Measurements from ENCODE around the gene UMODL1.

UMODL1 gene

DNA sequence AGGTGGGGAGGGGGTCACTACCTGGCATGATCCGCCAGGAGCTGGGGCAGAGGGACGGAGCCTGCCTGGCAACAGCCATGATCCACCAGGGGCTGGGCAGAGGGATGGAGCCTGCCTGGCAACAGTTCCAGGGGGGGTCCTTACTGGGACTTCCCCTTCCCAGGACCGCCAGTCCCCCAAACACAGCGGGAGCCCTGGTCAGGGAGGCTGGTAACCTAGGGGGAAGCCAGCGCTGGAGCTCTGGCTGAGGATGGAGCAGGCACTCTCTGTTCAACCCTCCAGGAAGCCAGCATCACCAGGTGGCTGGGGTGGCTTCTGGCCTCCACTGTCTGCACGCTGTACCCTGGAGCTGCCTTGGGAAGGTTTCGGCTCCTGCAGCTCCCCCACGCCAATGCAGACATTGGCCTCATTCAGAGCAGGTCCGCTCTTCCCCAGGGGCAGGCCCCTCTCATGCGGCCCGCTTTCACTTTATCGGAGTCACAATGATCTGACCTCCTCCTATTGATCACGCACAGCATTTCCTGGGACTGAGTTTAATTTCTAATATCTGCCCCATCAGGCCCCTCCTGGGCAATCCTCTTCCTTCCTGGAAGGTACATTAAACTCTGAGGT, 79.5 kb downstream of the UMODL1 start:
- H3K27ac ChIP-seq = no peak overlapping the region
- H3K9ac ChIP-seq (ENCODE audit: insufficient read length) = no peak overlapping the region
- no peaks in the 10 kb centered on the region for H3K36me3 ChIP-seq (ENCODE audit: insufficient read depth, low read length)
- DNase-seq (ENCODE audit: low read depth, low spot score) = no peak
- no peak overlapping the region for H3K4me3 ChIP-seq
- H3K9me3 ChIP-seq (ENCODE audit: low read depth, low read length) = no peaks in the 10 kb centered on the region
- TF ChIP-seq FOXP2 (optimal IDR thresholded peaks at IDR 0.05; ENCODE audit: control extremely low read depth, extremely low read length, insufficient read depth) (no peak), POLR2AphosphoS5 (IDR thresholded peaks at IDR 0.05; ENCODE audit: borderline replicate concordance, low read depth, low read length) (no peak), EZH2 (IDR thresholded peaks at IDR 0.05) (no peak)

DNA sequence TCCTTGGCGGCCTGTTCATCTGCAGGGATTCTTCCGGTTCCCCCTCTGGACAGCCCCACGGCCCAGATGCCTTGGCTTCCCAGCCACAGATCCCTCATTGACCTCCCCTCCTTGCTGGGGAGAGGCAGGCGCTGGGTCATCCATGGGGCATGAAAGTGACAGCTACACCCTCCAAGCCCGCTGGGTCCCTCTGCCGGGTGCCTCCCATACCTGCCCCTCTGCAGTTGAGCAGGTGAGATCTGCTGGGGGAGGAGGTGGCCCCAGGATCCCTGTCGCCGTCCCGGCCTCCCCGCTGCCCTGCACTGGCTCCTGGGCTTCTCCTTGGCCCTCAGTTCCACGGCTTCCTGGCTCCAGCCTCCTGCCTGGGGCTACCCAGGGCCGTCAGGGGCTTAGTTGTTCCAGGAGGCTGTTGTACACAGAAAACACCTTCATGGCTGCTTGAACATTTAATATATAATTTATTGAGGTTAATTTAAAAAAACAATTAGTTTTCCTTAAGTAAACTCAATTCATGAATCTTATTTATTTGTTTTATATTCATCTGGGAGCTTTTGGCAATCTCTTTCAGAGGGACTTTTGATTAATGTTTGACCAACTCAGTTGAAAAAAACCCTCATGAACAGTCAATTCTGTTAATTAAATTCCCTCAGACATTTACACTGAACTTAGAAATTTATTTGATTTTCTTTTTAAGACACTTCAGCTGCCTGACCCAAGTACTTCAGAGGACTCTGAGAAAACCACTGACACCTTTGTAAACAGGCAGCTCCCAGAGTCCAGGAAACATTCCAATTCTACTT, 80.2 kb downstream of the UMODL1 start:
- no peaks in the 10 kb centered on the region for H3K36me3 ChIP-seq (ENCODE audit: insufficient read depth, low read length)
- H3K4me3 ChIP-seq = no peak overlapping the region
- H3K27ac ChIP-seq = no peak overlapping the region
- no peak for DNase-seq (ENCODE audit: low read depth, low spot score)
- H3K9ac ChIP-seq (ENCODE audit: insufficient read length) = peak overlapping the region; percentile 37
- no peak for TF ChIP-seq FOXP2 (optimal IDR thresholded peaks at IDR 0.05; ENCODE audit: control extremely low read depth, extremely low read length, insufficient read depth)
- TF ChIP-seq EZH2 (IDR thresholded peaks at IDR 0.05) = no peak
- no peak for TF ChIP-seq POLR2AphosphoS5 (IDR thresholded peaks at IDR 0.05; ENCODE audit: borderline replicate concordance, low read depth, low read length)
- no peaks in the 10 kb centered on the region for H3K9me3 ChIP-seq (ENCODE audit: low read depth, low read length)

DNA sequence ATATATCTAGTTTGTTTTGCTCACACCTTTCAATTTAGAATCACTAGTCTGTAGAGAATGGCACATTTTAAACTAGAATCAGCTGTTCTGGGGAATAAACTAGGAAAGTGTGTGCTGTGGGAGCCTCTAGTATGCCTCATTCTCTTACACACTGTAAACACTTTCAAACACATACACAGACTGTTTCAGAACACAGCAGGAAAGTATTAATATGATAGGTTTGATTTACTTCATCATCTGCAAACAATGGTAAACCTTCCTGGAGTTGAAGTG, 80.8 kb downstream of the UMODL1 start:
- H3K9ac ChIP-seq (ENCODE audit: insufficient read length) = peak overlapping the region; percentile 37
- H3K27ac ChIP-seq = no peak overlapping the region
- H3K9me3 ChIP-seq (ENCODE audit: low read depth, low read length) = no peaks in the 10 kb centered on the region
- TF ChIP-seq EZH2 (IDR thresholded peaks at IDR 0.05) = no peak
- no peak for TF ChIP-seq POLR2AphosphoS5 (IDR thresholded peaks at IDR 0.05; ENCODE audit: borderline replicate concordance, low read depth, low read length)
- TF ChIP-seq FOXP2 (optimal IDR thresholded peaks at IDR 0.05; ENCODE audit: control extremely low read depth, extremely low read length, insufficient read depth) = no peak
- no peak for DNase-seq (ENCODE audit: low read depth, low spot score)
- no peaks in the 10 kb centered on the region for H3K36me3 ChIP-seq (ENCODE audit: insufficient read depth, low read length)
- no peak overlapping the region for H3K4me3 ChIP-seq

DNA sequence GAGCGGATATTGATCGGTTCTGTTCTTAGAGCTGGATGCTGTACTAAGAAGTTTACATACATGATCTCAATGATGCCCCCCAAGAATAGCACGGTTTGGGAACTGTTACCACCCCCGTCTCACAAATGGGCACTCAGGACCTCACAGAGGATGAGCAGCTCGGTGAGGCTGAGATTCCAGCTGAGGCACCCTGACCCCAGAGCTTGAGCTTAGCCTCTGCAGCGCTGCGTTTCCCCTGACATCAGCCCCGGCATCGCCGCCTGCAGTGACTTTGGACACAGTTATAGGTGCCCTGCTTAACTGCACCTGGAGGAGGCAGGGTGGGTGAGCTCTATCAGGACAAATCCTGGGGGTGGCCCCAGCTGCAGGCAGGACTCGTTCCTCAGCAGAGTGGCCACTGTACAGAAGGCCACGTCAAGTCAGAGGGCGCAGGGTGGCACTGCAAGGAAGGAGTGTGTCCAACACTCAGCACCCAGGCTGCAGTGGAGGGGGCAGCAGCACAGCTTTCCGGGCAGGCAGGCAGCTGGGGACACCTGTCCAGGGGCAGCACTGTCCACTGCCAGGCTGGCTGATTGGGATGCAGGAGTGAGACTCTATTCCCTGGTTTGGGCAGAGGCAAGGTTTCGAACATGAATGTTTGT, 82.0 kb downstream of the UMODL1 start:
- Histone ChIP-seq H3K27ac (no peak overlapping the region), H3K4me3 (no peak overlapping the region), H3K36me3 (ENCODE audit: insufficient read depth, low read length) (no peaks in the 10 kb centered on the region), H3K9ac (ENCODE audit: insufficient read length) (no peak overlapping the region), H3K9me3 (ENCODE audit: low read depth, low read length) (no peaks in the 10 kb centered on the region)
- TF ChIP-seq POLR2AphosphoS5 (IDR thresholded peaks at IDR 0.05; ENCODE audit: borderline replicate concordance, low read depth, low read length) = no peak
- no peak for TF ChIP-seq FOXP2 (optimal IDR thresholded peaks at IDR 0.05; ENCODE audit: control extremely low read depth, extremely low read length, insufficient read depth)
- TF ChIP-seq EZH2 (IDR thresholded peaks at IDR 0.05) = no peak
- no peak for DNase-seq (ENCODE audit: low read depth, low spot score)

DNA sequence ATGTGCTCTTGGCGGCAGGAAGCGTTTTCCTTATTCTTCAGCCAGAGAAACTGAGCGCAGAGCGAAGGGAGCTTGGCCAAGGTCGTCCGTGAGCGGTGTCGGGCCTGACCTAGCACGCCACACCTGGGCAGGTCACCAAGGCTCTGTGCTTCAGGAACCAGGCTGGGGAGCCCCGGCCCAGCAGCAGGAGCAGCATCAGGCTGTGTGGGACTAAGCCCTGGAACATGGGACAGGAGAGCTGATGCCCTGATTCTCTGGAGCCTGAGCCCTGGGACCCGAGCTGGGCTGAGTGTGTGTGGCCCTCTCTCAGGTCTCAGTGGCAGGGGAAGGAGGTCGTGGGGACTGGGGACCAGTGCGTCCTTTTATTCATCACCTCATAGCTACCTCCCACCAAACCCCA, 82.6 kb downstream of the UMODL1 start:
- H3K9me3 ChIP-seq (ENCODE audit: low read depth, low read length) = no peaks in the 10 kb centered on the region
- H3K36me3 ChIP-seq (ENCODE audit: insufficient read depth, low read length) = no peaks in the 10 kb centered on the region
- no peak overlapping the region for H3K9ac ChIP-seq (ENCODE audit: insufficient read length)
- no peak for DNase-seq (ENCODE audit: low read depth, low spot score)
- no peak overlapping the region for H3K4me3 ChIP-seq
- TF ChIP-seq EZH2 (IDR thresholded peaks at IDR 0.05) (no peak), FOXP2 (optimal IDR thresholded peaks at IDR 0.05; ENCODE audit: control extremely low read depth, extremely low read length, insufficient read depth) (no peak)
- H3K27ac ChIP-seq = no peak overlapping the region

DNA sequence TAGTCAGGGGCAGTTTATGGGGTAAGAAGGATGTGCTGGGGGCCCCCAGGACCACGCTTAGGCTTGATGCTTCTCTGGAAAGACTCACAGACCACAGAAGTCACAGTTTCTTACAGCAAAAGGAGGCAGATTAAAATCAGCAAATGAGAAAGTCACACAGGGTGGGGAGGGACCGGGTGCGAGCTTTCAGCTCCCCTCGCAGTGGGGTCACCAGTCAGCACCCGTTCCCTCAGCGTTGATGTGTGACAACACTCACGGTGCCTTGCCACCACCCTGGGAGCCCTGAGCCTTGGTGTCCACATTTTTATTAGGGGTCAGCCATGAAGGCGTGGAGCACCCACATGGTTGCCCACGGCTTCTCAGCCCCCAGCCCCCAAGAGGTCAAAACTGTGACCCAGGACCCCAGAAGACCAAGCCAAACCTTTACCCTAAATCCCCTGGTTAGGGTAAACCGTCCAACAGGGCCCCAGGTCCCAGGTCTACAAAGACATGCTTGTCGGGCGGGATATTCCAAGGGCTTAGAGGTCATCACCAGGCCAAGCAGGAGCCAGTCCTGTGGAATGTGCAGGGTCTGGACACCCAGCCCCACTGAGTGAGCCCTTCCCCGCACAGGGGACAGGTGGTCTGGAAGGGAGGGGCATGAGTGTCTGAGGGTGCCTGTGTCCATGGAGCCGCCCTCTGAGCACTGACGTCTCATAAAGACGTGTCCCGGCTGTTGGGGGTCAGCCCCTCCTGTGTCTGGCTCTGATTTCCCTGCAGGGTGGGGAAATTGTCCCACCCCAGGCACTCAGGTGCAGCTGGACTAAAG, 83.3 kb downstream of the UMODL1 start:
- H3K27ac ChIP-seq = no peak overlapping the region

DNA sequence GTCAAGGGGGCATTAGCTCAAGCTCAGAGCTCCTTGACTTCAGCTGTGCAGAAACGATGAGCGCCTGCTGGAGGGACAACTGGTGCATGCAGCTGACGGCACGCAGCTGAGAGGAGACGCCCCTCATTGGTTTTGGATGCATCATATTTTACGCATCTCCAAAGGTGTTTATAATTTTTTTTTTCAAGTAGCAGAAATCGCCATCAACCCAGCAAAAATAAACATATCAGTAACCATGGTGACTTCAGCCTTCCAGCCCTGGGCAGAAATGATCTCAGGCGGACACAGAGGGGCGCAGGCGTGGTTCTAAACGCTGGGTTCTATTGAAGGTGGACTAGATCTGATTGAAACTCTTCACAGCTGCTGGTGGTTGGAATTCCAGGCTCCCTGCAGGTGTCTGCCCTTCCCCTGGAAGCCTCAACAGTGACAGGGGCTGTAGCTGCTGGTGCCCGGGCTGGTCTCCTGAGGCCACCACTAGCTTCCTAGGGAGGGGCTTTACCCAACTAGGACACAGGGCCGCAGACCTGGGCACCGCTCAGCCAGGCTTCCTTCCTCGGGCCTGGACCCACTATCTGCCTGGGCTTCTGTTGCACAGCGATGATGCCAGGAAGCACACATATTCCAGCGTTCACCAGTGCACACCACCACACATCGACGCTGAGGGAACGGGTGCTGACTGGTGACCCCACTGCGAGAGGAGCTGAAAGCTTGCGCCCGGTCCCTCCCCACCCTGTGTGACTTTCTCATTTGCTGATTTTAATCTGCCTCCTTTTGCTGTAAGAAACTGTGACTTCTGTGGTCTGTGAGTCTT, 84.1 kb downstream of the UMODL1 start:
- H3K9me3 ChIP-seq (ENCODE audit: low read depth, low read length) = no peaks in the 10 kb centered on the region
- H3K36me3 ChIP-seq (ENCODE audit: insufficient read depth, low read length) = no peaks in the 10 kb centered on the region
- H3K4me3 ChIP-seq = no peak overlapping the region
- no peak overlapping the region for H3K27ac ChIP-seq
- H3K9ac ChIP-seq (ENCODE audit: insufficient read length) = no peak overlapping the region
- no peak for DNase-seq (ENCODE audit: low read depth, low spot score)
- TF ChIP-seq POLR2AphosphoS5 (IDR thresholded peaks at IDR 0.05; ENCODE audit: borderline replicate concordance, low read depth, low read length) = no peak

More for the DNA sequence above, 83.3 kb downstream of the UMODL1 start:
- H3K36me3 ChIP-seq (ENCODE audit: insufficient read depth, low read length) = no peaks in the 10 kb centered on the region
- TF ChIP-seq FOXP2 (optimal IDR thresholded peaks at IDR 0.05; ENCODE audit: control extremely low read depth, extremely low read length, insufficient read depth) (no peak), EZH2 (IDR thresholded peaks at IDR 0.05) (no peak), POLR2AphosphoS5 (IDR thresholded peaks at IDR 0.05; ENCODE audit: borderline replicate concordance, low read depth, low read length) (no peak)
- no peak overlapping the region for H3K4me3 ChIP-seq
- H3K9ac ChIP-seq (ENCODE audit: insufficient read length) = no peak overlapping the region
- no peaks in the 10 kb centered on the region for H3K9me3 ChIP-seq (ENCODE audit: low read depth, low read length)
- DNase-seq (ENCODE audit: low read depth, low spot score) = no peak
